ENCODE results near the gene ZNF622.
"Not testable (repeated sequence)": the region's sequence is repeated elsewhere in the genome, so short reads cannot be mapped to it uniquely, and the experiment has no call there.

Gene ZNF622

GRCh38 chr5:16477541-16477940, 11.9 kb upstream of the ZNF622 start:
- no peak for DNase-seq

- not testable (repeated sequence) for DNase-seq
These were observed 10.8 kb upstream of the ZNF622 start for GRCh38 chr5:16476417-16476816.

DNA sequence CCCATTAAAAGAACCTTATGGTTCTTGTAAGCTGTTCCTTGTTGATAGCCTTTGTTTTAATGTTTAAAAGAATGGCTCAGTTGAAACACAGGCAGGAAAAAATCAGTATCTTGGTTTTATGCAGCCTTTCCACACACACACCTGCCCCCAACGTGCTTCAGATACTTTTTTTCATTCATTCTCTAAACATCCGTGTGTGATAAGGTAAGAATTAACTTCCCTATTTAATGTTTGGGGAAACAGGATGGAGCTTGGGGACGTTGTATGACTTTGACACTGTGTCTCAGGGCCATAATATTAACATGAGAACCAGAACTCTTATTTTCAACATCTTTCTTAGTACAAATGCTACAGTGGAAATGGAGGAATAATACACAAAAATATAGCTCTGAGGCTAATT, 5.8 kb upstream of the ZNF622 start:
- no peak for DNase-seq

- DNase-seq, result no peak
These were observed 2.0 kb upstream of the ZNF622 start for GRCh38 chr5:16467363-16468219.

DNA sequence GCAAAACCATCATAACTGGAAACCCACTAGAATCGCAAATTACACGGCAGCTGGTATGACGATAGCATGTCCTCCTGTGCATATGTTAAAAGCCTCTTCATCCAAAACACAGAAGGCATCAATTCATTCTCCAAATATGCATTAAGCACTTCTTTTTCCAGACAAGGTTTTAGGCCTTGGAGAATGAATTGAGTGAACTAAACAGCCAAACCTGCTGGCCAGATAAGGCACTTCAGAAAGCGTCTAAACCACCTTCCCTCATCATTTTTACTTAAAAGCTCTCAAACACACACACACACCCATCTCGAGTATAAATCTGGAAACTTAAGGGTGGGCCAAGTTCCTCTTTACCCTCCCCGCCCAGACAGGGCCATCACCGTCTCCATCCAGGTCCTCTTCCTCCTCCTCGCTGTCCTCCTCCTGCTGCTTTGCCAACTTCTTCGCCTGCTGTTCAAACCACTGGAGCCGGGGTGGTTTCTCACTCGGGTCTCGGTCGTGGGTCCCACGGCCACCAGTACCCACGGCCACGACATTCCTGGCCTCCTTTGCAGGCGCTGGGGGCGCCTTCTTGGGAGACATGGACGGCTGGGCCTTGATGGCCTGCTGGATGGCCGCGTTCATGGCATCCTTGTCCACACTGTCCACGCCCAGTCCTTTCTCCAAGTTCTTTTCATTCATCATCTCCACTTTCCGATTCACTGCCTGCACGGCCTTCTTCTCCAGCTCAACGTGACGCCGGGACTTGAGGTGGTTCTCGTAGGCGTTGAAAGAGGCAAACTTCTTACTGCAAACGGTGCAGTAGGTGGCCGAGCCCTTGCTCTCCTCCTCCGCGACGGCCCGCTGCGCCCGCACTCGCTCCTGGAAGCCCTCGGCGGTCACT, 696 bp downstream of the ZNF622 start:
- DNase-seq, result no peak

- no peak for DNase-seq
These were observed 1.4 kb downstream of the ZNF622 start for GRCh38 chr5:16464231-16464630.

GRCh38 chr5:16461782-16462181, 3.8 kb downstream of the ZNF622 start:
- no peak for DNase-seq

DNA sequence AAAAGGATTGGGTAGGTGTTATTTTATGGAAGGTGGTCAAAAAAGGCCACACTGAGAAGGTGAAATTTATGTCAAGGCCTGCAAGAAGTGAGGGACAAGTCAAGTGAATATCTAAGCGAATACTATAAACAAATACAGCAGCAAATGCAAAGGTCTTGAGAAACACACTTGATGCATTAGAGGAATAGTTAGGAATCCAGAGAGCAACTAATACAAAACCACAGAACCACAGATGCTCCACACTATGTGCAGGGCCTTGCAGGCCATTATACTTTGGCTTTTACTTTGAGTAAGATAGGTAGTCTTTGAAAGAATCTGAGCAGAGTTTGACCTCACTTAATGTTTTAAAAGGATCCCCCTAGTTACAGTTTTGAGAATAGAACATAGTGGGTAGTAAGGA, 4.6 kb downstream of the ZNF622 start:
- no peak for DNase-seq

GRCh38 chr5:16459451-16459850, 6.1 kb downstream of the ZNF622 start:
- no peak for DNase-seq

DNA sequence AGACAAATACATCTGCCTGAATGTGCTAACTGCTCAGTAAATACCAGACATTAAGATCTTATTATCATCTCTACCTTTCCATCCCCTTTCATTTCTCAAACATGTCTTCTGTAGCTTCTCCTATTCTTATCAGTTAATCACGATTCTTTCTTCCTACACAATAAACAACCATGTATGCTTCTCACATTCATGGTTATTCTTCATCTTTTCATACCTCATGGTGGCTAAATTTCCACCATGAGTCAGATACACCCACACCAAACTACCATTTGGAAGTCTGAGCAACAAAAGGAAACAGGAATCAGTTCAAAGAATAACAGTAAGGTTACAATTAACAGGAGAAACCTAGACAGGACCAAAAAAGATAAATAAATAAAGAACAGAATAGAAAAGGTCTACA, 7.7 kb downstream of the ZNF622 start:
- no peak for DNase-seq

GRCh38 chr5:16457451-16457850, 8.1 kb downstream of the ZNF622 start:
- DNase-seq, result no peak

DNA sequence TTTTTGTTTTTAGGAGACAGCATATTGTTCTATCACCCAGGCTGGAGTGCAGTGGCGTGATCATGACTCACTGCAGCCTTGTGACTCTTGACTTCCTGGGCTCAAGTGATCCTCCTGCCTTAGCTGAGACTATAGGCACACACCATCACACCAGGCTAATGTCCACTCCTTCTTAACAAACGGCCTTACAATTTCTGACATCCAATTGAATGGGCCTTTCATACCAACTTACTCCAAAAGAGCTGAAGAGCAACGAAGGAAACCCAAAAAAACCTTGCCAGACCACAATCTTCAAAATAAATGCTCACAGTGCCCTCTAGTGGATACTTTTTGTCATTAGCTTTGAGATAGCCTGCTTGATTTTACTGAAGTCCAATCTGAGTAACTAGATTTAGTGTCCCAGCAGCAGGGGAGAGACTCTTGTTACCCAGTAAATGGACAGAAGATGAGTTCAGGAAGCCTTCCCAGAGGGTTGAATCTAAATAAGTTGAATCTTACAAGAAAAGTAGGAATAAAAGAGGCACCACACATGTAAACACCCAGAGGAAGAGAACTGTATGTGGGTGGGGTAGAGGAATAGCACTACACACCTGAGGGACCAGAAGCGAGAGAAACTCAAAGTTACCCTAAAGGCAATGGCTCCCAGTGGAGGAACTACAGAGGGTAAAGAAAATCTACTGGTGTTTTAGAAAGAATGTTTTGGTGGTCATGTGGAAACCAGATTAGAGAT, 9.3 kb downstream of the ZNF622 start:
- DNase-seq, result no peak

DNA sequence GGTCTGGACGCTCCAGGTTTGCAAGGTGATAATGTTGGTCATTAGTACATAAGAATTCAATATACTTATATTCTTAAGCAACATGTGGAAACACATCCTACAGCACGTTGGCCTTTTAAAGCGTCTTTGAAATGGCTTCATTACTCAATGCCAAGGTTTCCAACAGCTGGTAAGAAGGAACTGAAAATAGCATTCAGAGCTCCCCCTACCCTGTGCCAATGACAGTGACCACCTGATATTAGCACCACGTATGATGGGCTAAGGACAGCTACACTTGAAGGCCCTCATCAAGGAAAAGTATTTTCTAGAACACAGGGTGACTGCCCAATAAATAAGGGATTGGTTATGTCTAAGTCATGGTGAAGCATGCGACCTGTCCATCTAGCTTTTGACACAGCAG, 9.9 kb downstream of the ZNF622 start:
- no peak for DNase-seq

DNA sequence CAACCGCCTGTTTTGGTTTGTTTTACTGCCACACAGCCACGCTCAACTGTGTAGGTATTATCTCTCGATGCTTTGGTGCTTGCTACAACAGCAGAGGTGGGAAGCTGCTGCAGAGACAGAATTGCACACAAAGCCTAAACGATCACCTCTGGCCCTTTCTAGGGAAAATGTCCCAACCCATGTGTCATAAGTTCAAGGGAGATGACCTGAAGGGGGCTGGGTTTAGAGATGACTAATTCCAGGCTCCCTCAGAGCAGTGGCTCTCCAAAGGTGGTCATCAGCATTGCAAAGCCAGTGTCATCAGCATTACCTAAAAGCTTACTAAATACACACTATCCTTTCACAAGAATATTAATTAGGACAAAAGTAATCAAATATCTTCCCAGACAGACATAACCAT, 10.9 kb downstream of the ZNF622 start:
- DNase-seq, result no peak

DNA sequence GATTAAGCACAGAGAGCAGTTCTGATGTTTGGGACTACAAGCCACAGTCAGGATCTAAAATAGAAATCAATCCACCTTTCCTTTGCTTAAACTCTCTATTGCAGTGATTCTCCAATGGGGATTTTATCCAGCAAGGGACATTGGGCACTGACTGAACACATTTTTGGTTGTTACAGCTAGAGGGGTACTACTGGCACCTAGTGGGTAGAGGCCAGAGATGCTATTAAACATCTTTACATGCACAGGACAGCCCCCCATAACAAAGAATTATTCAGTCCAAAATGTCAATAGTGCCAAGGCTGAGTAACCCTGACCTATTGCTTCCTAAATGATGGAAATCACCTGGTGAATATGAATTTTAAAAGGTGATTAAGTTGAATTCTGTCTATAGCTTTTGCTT, 12.0 kb downstream of the ZNF622 start:
- DNase-seq, result no peak

DNA sequence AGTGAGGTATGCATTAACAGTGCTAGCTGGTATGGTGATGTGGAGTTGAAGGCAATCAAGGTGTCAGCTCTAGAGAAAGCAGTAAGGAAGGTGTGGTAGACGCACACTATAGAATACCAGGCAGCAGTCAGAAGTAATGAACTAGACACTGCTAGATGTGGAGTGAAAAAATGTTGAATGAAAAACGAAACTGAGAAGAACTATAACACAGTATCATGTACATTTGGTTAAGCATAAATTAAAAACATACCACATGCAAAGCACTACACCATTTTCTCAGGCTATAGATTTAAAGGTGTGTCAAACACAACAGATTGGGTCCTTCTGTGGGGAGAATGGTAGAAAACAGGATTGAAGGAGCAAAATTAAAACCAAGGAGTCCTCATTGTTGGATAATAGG, 15.4 kb downstream of the ZNF622 start:
- DNase-seq, result no peak

GRCh38 chr5:16446993-16447392, 18.6 kb downstream of the ZNF622 start:
- no peak for DNase-seq

GRCh38 chr5:16437977-16438376, 27.6 kb downstream of the ZNF622 start:
- DNase-seq, result no peak

- not testable (repeated sequence) for DNase-seq
These were observed 29.4 kb downstream of the ZNF622 start for GRCh38 chr5:16436065-16436682.

DNA sequence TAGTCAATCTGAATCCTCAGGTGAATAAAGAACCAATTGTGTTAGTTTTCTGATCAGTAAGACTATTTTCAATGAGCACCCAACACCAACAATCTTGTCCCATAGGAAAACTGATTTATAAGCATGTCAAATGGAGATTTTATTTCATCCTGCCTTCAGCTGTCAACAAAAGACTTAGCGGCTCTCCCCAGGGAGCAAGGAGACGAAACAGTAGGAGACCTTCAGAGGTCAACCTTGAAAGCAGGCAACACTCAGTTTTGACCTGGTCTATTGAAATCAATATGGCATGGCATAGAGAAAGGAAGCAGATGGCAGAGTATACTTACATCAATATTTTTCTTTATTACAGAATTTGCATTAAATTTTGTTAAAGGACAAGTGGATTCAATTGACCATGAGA, 34.1 kb downstream of the ZNF622 start:
- DNase-seq, result no peak

DNA sequence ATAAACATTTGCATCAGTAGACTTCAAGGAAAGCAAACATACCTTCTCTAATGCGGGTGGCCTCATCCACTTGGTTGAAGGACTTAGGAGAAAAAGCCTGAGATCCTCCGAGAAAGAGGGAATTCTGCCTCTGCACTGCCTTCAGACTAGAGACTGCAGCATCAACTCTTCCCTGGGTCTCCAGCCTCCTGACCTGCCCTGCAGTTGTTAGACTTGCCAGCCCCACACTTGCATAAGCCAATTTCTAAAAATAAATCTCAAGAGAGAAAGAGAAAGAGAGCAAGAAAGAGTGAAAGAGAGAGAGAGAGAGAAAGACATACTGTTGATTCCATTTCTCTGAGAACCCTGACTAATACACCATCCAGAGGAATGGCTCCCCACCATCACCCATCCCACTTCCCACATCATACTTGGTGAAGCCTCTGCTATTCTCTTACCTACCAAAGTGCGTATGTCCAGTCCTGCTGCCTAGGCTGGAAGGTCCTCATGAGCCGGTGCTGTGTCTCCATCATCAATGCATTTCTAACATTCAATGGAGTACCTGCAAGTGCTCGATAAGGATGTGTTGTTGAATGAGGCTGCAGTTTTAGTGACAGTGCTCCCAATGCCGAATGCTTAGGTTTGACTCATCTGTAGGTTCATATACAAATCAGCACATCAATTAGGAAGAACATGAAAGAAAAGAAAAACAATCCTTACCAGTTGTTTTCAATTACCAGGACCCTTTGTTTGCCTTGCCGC, 35.1 kb downstream of the ZNF622 start:
- DNase-seq, result no peak

DNA sequence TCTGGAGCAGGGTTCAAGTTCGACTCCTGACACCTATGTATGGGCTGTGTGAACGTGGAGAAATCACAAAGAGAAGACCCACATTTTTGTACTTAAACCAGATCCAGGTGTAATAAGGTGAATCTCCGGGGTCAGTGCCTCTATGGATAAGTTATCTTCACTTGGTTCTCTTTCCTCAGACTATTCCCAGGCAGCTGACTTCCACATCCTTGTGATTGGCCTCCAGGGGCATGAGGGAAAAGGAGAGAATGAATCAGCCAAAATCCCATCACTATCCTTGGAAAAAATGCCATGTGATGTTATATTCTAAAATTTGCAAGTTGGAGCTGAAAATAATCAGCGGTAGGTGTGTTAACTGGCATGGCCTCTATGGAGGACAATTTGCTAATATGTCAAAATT, 37.2 kb downstream of the ZNF622 start:
- DNase-seq, result no peak

Measured in activated CD4-positive, CD25-positive, alpha-beta regulatory T cell treated with anti-CD3 and anti-CD28 coated beads, Interleukin-2, amount 50 U/mL, for 72 hours (primary cell).